ENCODE measurements around the gene ABHD12B. TPM values are rescaled to one million over a fixed set of nuclear protein-coding genes. Genes with fewer than 3 reads are reported as not detected.

Gene ABHD12B
- total and polyA plus RNA-seq, 2 donors (not counting 3 experiments of a cell fraction or from before 2014, with no cell fraction given) = not detected

GRCh38 chr14:50830932-50831725 lies 40.7 kb upstream of the ABHD12B start, which contains the start of gene NIN:
Gene NIN (minus strand): TSS chr14:50831162. CDS start chr14:50822056, 9,106 bp downstream.
- peak; percentile 71 for DNase-seq (ENCODE audit: low read depth, low spot score)
- no peak for TF ChIP-seq MYC (IDR thresholded peaks at IDR 0.05; ENCODE audit: low read depth, low read length)
- TF ChIP-seq POLR2AphosphoS5 (IDR thresholded peaks at IDR 0.05; ENCODE audit: insufficient read depth, low read depth, low read length) = peak; percentile 63
- peak; percentile 60 for TF ChIP-seq POLR2A (IDR thresholded peaks at IDR 0.05; ENCODE audit: low read depth, low read length)
- Histone ChIP-seq H2AFZ (ENCODE audit: low read depth, low read length) (peak within 1 kb of the TSS; percentile 98), H3K9me3 (replicated peaks; ENCODE audit: control insufficient read depth, insufficient read depth, low read length) (no peaks in the 10 kb centered on the region), H3K27ac (ENCODE audit: insufficient read depth, low read depth, low read length) (peak within 1 kb of the TSS; percentile 61), H3K27me3 (ENCODE audit: control insufficient read depth in 2 of 2, insufficient read depth in 2 of 2, low read length in 2 of 2) (no peaks in the 10 kb centered on the region), H3K79me2 (ENCODE audit: control insufficient read depth, insufficient read depth, low read length) (peaks cover 39% of the 10 kb centered on the region), H4K20me1 (replicated peaks; ENCODE audit: control insufficient read depth, extremely low read depth, insufficient read depth, low read length) (peaks cover 11% of the 10 kb centered on the region), H3K4me3 (replicated peaks in 1 of 3; ENCODE audit: insufficient read depth in 1 of 3, low read depth in 1 of 3, low read length in 3 of 3) (peak within 1 kb of the TSS; percentile 67 to 92 (median 69)), H3K4me2 (ENCODE audit: insufficient read depth, low read length) (peak within 1 kb of the TSS; percentile 63), H3K36me3 (ENCODE audit: control insufficient read depth in 2 of 2, extremely low read depth in 1 of 2, insufficient read depth in 2 of 2, low read length in 2 of 2) (peaks cover 0 to 2% of the 10 kb centered on the region in 2 experiments), H3K9me1 (replicated peaks; ENCODE audit: control insufficient read depth, extremely low read depth, insufficient read depth, low read length) (no peaks in the 10 kb centered on the region), H3K9ac (replicated peaks; ENCODE audit: extremely low read depth, insufficient read depth, low read length) (peak within 1 kb of the TSS; percentile 80), H3K4me1 (ENCODE audit: control insufficient read depth, extremely low read depth, insufficient read depth, low read length) (peaks cover 20% of the 10 kb centered on the region)
- intact Hi-C loops (cut with micrococcal nuclease) (loop anchor here (1.0 to 10.0 kb wide), 4 partner anchors 14 to 516 kb away; partner anchors contain the start of genes DMAC2L and L2HGDH), dilution Hi-C loops (cut with MboI; ENCODE audit: extremely low pct_ligation_motif_present, low sequenced_read_pairs) (no loop called here)
- BruUV-seq (replicated peaks) = no TSS peak
- ChIA-PET POLR2A (interaction anchor here (0.6 kb wide), 1 partner anchor 116 kb away, joined by 3 read pairs; no protein-coding TSS in a partner anchor), CTCF (interaction anchor here (1.0 to 7.5 kb wide), 4 partner anchors 27 to 69 kb away, joined by 3 to 72 read pairs (median 12); no protein-coding TSS in a partner anchor)
- FAIRE-seq = peak; percentile 64

- peak overlapping the region; percentile 49 for H3K4me2 ChIP-seq (ENCODE audit: insufficient read depth, low read length)
- peaks cover 33% of the 10 kb centered on the region for H3K79me2 ChIP-seq (ENCODE audit: control insufficient read depth, insufficient read depth, low read length)
- no peak for DNase-seq (ENCODE audit: low read depth, low spot score)
- FAIRE-seq = peak; percentile 37
- peaks cover 0 to under 1% of the 10 kb centered on the region in 2 experiments for H3K36me3 ChIP-seq (ENCODE audit: control insufficient read depth in 2 of 2, extremely low read depth in 1 of 2, insufficient read depth in 2 of 2, low read length in 2 of 2)
- no peak overlapping the region for H3K27ac ChIP-seq (ENCODE audit: insufficient read depth, low read depth, low read length)
- peaks cover 8% of the 10 kb centered on the region for H4K20me1 ChIP-seq (replicated peaks; ENCODE audit: control insufficient read depth, extremely low read depth, insufficient read depth, low read length)
- ChIA-PET CTCF (interaction anchor here (1.0 to 7.5 kb wide), 3 partner anchors 27 to 69 kb away, joined by 3 to 72 read pairs (median 3); no protein-coding TSS in a partner anchor), POLR2A (interaction anchor here (0.6 kb wide), 1 partner anchor 117 kb away, joined by 3 read pairs; no protein-coding TSS in a partner anchor)
- intact Hi-C loops (cut with micrococcal nuclease) = loop anchor here (1.0 to 10.0 kb wide), 4 partner anchors 15 to 517 kb away; partner anchors contain the start of genes DMAC2L and L2HGDH
- no TSS peak for BruUV-seq (replicated peaks)
- peaks cover 20% of the 10 kb centered on the region for H3K4me1 ChIP-seq (ENCODE audit: control insufficient read depth, extremely low read depth, insufficient read depth, low read length)
- no peaks in the 10 kb centered on the region for H3K9me1 ChIP-seq (replicated peaks; ENCODE audit: control insufficient read depth, extremely low read depth, insufficient read depth, low read length)
- TF ChIP-seq POLR2A (IDR thresholded peaks at IDR 0.05; ENCODE audit: low read depth, low read length) (no peak), CTCF (IDR thresholded peaks at IDR 0.05; ENCODE audit: extremely low read depth in 1 of 2, insufficient read depth in 1 of 2, low read depth in 1 of 2, low read length in 2 of 2) (no peak), MAX (IDR thresholded peaks at IDR 0.05; ENCODE audit: insufficient read depth, insufficient read length) (no peak), JUN (IDR thresholded peaks at IDR 0.05; ENCODE audit: borderline replicate concordance, insufficient read depth, insufficient read length, low read depth) (no peak)
- peak overlapping the region; percentile 98 for H2AFZ ChIP-seq (ENCODE audit: low read depth, low read length)
- dilution Hi-C loops (cut with MboI; ENCODE audit: extremely low pct_ligation_motif_present, low sequenced_read_pairs) = no loop called here
- H3K27me3 ChIP-seq (ENCODE audit: control insufficient read depth in 2 of 2, insufficient read depth in 2 of 2, low read length in 2 of 2) = no peaks in the 10 kb centered on the region
- H3K9me3 ChIP-seq (replicated peaks; ENCODE audit: control insufficient read depth, insufficient read depth, low read length) = no peaks in the 10 kb centered on the region
- no peak overlapping the region for H3K9ac ChIP-seq (replicated peaks; ENCODE audit: extremely low read depth, insufficient read depth, low read length)
- peak overlapping the region; percentile 64 to 92 (median 67) for H3K4me3 ChIP-seq (replicated peaks in 1 of 3; ENCODE audit: insufficient read depth in 1 of 3, low read depth in 1 of 3, low read length in 3 of 3)
Observed at GRCh38 chr14:50831726-50832168, 40.1 kb upstream of the ABHD12B start.
